Lower lobe of right lung (tissue), 2 donors: Measurements from ENCODE around the gene CLPTM1. TPM values are rescaled to one million over a fixed set of nuclear protein-coding genes. Genes with fewer than 3 reads are reported as not detected.

Experiments
- ATAC-seq, 2 donors: fragments of 200-7000 bp; cut with Tn5 transposase; one replicate each; pipeline ENCODE4 v1.9.1; 2020 to 2022; ENCODE audit warnings: mild to moderate bottlenecking in 2 of 2, moderate library complexity in 2 of 2
- DNase-seq: peaks from one replicate; pipeline ENCODE4 v3.0.0-alpha.2; 2020
- H3K27ac ChIP-seq: fragments of 200-600 bp; one replicate; pipeline ENCODE4 v1.8.0; 2022
- H3K27me3 ChIP-seq: fragments of 200-600 bp; one replicate; pipeline ENCODE4 v1.8.0; 2022; ENCODE audit warnings: low read depth
- H3K36me3 ChIP-seq: fragments of 200-600 bp; one replicate; pipeline ENCODE4 v1.8.0; 2022; ENCODE audit warnings: mild to moderate bottlenecking
- H3K4me1 ChIP-seq: fragments of 200-600 bp; one replicate; pipeline ENCODE4 v1.8.0; 2022
- H3K4me3 ChIP-seq: fragments of 200-600 bp; one replicate; pipeline ENCODE4 v1.8.0; 2022; ENCODE audit warnings: mild to moderate bottlenecking
- H3K9me3 ChIP-seq: fragments of 200-600 bp; one replicate; pipeline ENCODE4 v1.8.0; 2022
- CTCF ChIP-seq: fragments of 200-600 bp; IDR thresholded peaks from one replicate; pipeline ENCODE4 v1.8.0; 2022; ENCODE audit warnings: antibody characterized with exemption, mild to moderate bottlenecking
- intact Hi-C: fragments of 100-400 bp; cut with DNase I; formaldehyde crosslinking; loops from one replicate; pipeline ENCODE4 v1.11.0; 2022
- total RNA-seq: library from RNA; stranded (reverse); fragmentation: NEBNext Ultra II Directional; extraction: Animal tissue kit (Norgen Biotek cat#: 25700); gene quantifications from one replicate; pipeline ENCODE4 v1.2.1, GENCODE V29; 2021
- donor health status: DM: no; HTN: yes; CAD: no; lungs with severe emphysema.

CLPTM1 gene
- total RNA-seq, 1 donor from 2014 or later = 104 TPM

GRCh38 chr19:44975444-44975843 is 20.3 kb downstream of the CLPTM1 start:
- no peak for DNase-seq
- no peak for TF ChIP-seq CTCF
- no peak overlapping the region for H3K4me3 ChIP-seq
- ATAC-seq = no peak
- no peaks in the 10 kb centered on the region for H3K27me3 ChIP-seq
- no peaks in the 10 kb centered on the region for H3K4me1 ChIP-seq
- H3K36me3 ChIP-seq = peaks cover 82% of the 10 kb centered on the region
- intact Hi-C loops = no loop called here
- no peak overlapping the region for H3K27ac ChIP-seq
- H3K9me3 ChIP-seq = no peaks in the 10 kb centered on the region

- DNase-seq = no peak
- Histone ChIP-seq H3K27ac (no peak overlapping the region), H3K27me3 (no peaks in the 10 kb centered on the region), H3K4me3 (no peak overlapping the region), H3K9me3 (no peaks in the 10 kb centered on the region), H3K36me3 (peaks cover 96% of the 10 kb centered on the region), H3K4me1 (no peaks in the 10 kb centered on the region)
- intact Hi-C loops = no loop called here
- no peak for ATAC-seq
- TF ChIP-seq CTCF = no peak
These were observed 28.8 kb downstream of the CLPTM1 start for GRCh38 chr19:44984005-44984404.

GRCh38 chr19:44985445-44985844 is 30.3 kb downstream of the CLPTM1 start:
- intact Hi-C loops = no loop called here
- H3K36me3 ChIP-seq = peaks cover 96% of the 10 kb centered on the region
- TF ChIP-seq CTCF = no peak

GRCh38 chr19:44986389-44986788 is 31.2 kb downstream of the CLPTM1 start:
- ATAC-seq (no peak), DNase-seq (no peak)
- no peak overlapping the region for H3K27ac ChIP-seq
- intact Hi-C loops = no loop called here
- no peak overlapping the region for H3K4me3 ChIP-seq
- TF ChIP-seq CTCF = no peak
- H3K9me3 ChIP-seq = no peaks in the 10 kb centered on the region
- peaks cover 96% of the 10 kb centered on the region for H3K36me3 ChIP-seq
- H3K27me3 ChIP-seq = no peaks in the 10 kb centered on the region
- H3K4me1 ChIP-seq = no peaks in the 10 kb centered on the region

More at GRCh38 chr19:44985445-44985844, 30.3 kb downstream of the CLPTM1 start:
- H3K4me1 ChIP-seq = no peaks in the 10 kb centered on the region
- no peaks in the 10 kb centered on the region for H3K9me3 ChIP-seq
- no peaks in the 10 kb centered on the region for H3K27me3 ChIP-seq
- ATAC-seq = no peak
- no peak for DNase-seq
- H3K27ac ChIP-seq = no peak overlapping the region
- no peak overlapping the region for H3K4me3 ChIP-seq

GRCh38 chr19:44987148-44987675 is 32.0 kb downstream of the CLPTM1 start:
- TF ChIP-seq CTCF = no peak
- Histone ChIP-seq H3K27me3 (no peaks in the 10 kb centered on the region), H3K9me3 (no peaks in the 10 kb centered on the region), H3K4me1 (no peaks in the 10 kb centered on the region), H3K4me3 (no peak overlapping the region), H3K36me3 (peaks cover 96% of the 10 kb centered on the region), H3K27ac (no peak overlapping the region)
- ATAC-seq = no peak
- intact Hi-C loops = no loop called here
- no peak for DNase-seq

GRCh38 chr19:44988273-44988672 is 33.1 kb downstream of the CLPTM1 start:
- no peaks in the 10 kb centered on the region for H3K4me1 ChIP-seq

More at GRCh38 chr19:44988273-44988672, 33.1 kb downstream of the CLPTM1 start:
- no peak for ATAC-seq
- intact Hi-C loops = no loop called here
- no peak for DNase-seq
- Histone ChIP-seq H3K27ac (no peak overlapping the region), H3K9me3 (no peaks in the 10 kb centered on the region), H3K4me3 (no peak overlapping the region), H3K36me3 (peaks cover 96% of the 10 kb centered on the region), H3K27me3 (no peaks in the 10 kb centered on the region)
- no peak for TF ChIP-seq CTCF
